SIG-M5 treated with dmso at 0.1 percent for 504 hours (cell line): ENCODE results near the gene PHF23.
A peak's percentile ranks its signal among the peaks of the same experiment; 100 is the strongest.

ENCODE experiments used
- DNase-seq: peaks from one replicate; lab custom pipeline; 2025; ENCODE audit not compliant: unreplicated experiment; lab: John Stamatoyannopoulos, UW

PHF23 gene

GRCh38 chr17:7207120-7208001, 31.9 kb downstream of the PHF23 start:
- no peak for DNase-seq

GRCh38 chr17:7205561-7205960, 33.7 kb downstream of the PHF23 start:
- DNase-seq, result no peak

GRCh38 chr17:7204828-7205461, 34.3 kb downstream of the PHF23 start:
- peak; percentile 63 for DNase-seq

- no peak for DNase-seq
Observed at GRCh38 chr17:7204336-7204735, 34.9 kb downstream of the PHF23 start.

- no peak for DNase-seq
Observed at GRCh38 chr17:7203391-7203790, 35.9 kb downstream of the PHF23 start.

GRCh38 chr17:7196651-7197401, 42.4 kb downstream of the PHF23 start:
- no peak for DNase-seq

- DNase-seq, result no peak
Observed at GRCh38 chr17:7195971-7196370, 43.3 kb downstream of the PHF23 start.

GRCh38 chr17:7192271-7192937, 46.9 kb downstream of the PHF23 start:
- no peak for DNase-seq

- DNase-seq, result no peak
Observed at GRCh38 chr17:7191571-7192270, 47.5 kb downstream of the PHF23 start.

GRCh38 chr17:7191069-7191468, 48.2 kb downstream of the PHF23 start:
- DNase-seq, result no peak

- no peak for DNase-seq
Observed at GRCh38 chr17:7190276-7190917, 48.9 kb downstream of the PHF23 start.

- DNase-seq, result no peak
Observed at GRCh38 chr17:7186241-7186640, 53.0 kb downstream of the PHF23 start.
